Endometrial microvascular endothelial cells (primary cell): ENCODE data around the gene POLR2I. TPM values are rescaled to one million over a fixed set of nuclear protein-coding genes. Genes with fewer than 3 reads are reported as not detected.
"Not testable (repeated sequence)": the region's sequence is repeated elsewhere in the genome, so short reads cannot be mapped to it uniquely, and the experiment has no call there.

Experiments used
- in situ Hi-C: cut with HindIII; loops from 2 replicates; pipeline ENCODE4 v1.10.0; 2017; ENCODE audit warnings: low sequenced_read_pairs, low pct_unique_long_range_greater_than_20kb; ENCODE audit errors: inconsistent ontology term
- total RNA-seq: library from RNA; depleted of rRNA; stranded (reverse); fragments of >200 nt; gene quantifications from one replicate; pipeline ENCODE4 v1.2.3, GENCODE V29; 2015; ENCODE audit errors: inconsistent ontology term

The POLR2I gene
- total RNA-seq, 1 donor from 2014 or later = 27.1 TPM

GRCh38 chr19:36136964-36137686 is 22.4 kb upstream of the POLR2I start:
- in situ Hi-C loops = no loop called here

DNA sequence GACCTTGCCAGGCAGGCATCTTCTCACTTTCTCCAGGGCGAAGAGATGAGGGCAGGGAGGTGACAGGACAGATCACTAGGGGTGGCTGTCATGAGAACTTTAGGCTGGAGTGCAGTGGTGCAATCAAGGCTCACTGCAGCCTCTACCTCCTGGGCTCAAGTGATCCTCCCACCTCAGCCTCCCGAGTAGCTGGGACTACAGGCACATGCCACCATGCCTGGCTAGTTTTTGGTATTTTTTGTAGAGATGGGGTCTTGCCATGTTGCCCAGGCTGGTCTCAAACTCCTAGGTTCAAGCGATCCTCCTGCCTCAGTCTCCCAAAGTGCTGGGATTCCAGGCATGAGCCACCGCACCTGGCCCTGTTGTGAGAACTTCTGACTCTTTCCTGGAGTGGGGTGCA is 20.2 kb upstream of the POLR2I start:
- in situ Hi-C loops = not testable (repeated sequence)

- in situ Hi-C loops = not testable (repeated sequence)
Measured at GRCh38 chr19:36131221-36131620, 16.5 kb upstream of the POLR2I start.

DNA sequence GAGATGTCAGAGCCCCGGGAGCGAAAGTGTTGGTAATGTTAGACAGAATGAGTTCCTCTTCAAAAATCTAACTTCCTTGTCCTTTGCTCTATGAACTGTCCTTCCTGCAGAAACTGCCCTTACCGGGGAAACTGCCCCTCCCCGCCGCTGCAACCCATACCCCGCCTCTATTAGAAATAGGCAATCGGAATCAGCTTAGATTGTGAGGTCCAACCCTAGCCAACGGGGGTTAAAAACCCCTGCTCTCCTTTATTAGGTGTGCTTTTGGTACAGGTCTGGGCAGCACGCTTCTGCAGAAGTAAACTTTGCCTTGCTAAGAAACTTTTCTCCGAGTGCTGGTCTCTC is 13.7 kb upstream of the POLR2I start:
- in situ Hi-C loops = no loop called here

DNA sequence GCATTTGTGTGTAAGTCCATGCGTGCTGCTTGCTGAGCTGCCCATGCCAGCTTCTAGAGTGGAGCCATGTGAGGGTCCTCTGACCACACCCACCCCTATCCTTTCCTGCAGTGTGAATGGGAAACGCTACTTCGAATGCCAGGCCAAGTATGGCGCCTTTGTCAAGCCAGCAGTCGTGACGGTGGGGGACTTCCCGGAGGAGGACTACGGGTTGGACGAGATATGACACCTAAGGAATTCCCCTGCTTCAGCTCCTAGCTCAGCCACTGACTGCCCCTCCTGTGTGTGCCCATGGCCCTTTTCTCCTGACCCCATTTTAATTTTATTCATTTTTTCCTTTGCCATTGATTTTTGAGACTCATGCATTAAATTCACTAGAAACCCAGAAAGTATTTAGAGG is 10.9 kb upstream of the POLR2I start:
- in situ Hi-C loops = no loop called here

- in situ Hi-C loops = no loop called here
Measured at GRCh38 chr19:36121486-36122124, 6.9 kb upstream of the POLR2I start.

GRCh38 chr19:36120984-36121358 is 6.3 kb upstream of the POLR2I start:
- in situ Hi-C loops = no loop called here

GRCh38 chr19:36120092-36120983 is 5.7 kb upstream of the POLR2I start:
- in situ Hi-C loops = no loop called here

GRCh38 chr19:36116344-36116637 is 1.6 kb upstream of the POLR2I start:
- in situ Hi-C loops = no loop called here

DNA sequence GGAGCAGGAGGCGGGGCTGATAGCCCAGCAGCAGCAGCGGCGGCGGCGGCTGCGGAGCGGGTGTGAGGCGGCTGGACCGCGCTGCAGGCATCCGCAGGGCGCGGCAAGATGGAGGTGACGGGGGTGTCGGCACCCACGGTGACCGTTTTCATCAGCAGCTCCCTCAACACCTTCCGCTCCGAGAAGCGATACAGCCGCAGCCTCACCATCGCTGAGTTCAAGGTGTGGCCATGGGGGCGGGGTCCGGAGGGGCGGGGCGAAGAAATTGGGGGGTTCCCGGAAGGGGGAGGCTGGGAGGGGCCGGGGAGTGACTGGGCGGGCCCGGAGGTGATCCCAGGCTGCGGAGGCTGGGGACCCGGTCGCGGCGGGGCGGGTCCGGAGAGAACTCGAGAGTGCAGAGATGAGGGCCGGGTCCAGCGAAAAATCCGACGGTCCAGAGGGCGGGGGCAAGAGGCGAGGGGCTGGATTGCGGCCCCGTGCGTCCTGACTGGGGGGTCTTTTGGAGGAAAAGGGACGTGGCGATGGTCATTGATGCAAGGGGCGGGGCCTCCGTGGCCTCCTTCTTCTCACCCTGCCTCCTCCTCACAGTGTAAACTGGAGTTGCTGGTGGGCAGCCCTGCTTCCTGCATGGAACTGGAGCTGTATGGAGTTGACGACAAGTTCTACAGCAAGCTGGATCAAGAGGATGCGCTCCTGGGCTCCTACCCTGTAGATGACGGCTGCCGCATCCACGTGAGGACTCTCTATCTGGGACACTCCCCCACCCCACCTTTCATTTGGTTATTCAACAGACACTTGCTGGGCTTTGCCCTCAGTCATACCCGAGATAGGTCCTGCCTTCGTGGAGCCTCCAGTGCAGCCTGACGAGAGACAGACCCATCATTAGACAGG is 1.0 kb upstream of the POLR2I start, which contains the start of gene TBCB:
Gene TBCB, plus strand, starts transcription at position 16 of the 891 bp plus-strand sequence. Its CDS starts 93 bp downstream, at position 109.
- in situ Hi-C loops = no loop called here

- in situ Hi-C loops = no loop called here
Measured at GRCh38 chr19:36113894-36114720, 568 bp downstream of the POLR2I start.

GRCh38 chr19:36113425-36113824 is 1.2 kb downstream of the POLR2I start:
- in situ Hi-C loops = no loop called here

DNA sequence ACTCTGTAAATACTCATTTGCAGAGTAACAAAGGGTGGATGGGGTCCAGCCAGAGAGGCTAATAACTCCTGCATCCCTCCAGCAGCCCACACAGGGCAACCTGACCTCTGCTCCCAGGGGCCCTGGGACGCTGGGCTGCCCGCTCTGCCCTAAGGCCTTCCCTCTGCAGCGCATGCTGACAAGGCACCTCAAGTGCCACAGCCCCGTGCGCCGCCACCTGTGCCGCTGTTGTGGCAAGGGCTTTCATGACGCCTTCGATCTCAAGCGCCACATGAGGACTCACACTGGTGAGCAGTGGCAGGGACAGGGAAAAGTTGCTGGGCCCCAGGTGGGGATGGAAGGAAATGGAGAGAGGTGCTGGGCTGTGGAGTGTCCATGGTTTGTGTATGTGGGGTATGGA is 2.0 kb downstream of the POLR2I start:
- in situ Hi-C loops = no loop called here

DNA sequence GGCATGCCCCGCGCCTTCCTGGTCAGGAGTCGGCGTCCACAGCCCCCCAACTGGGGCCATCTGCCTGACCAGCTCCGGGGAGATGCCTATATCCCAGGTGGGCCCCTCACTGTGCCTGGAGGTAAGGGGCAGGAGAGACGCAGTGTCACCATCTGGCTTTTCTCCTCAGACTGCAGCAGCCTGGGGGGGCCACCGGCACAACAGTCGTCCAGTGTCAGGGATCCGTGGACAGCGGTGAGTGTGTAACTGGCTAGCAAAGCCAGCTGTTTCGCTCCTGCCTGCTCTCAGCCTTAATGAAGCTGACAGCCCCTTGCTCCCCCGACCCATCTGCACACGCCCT is 3.5 kb downstream of the POLR2I start:
- in situ Hi-C loops = no loop called here

GRCh38 chr19:36110487-36111199 is 4.0 kb downstream of the POLR2I start, which contains the start of gene OVOL3:
Gene OVOL3, plus strand, starts transcription at chr19:36111143. Its CDS starts 60 bp downstream, at chr19:36111203.
- in situ Hi-C loops = no loop called here

DNA sequence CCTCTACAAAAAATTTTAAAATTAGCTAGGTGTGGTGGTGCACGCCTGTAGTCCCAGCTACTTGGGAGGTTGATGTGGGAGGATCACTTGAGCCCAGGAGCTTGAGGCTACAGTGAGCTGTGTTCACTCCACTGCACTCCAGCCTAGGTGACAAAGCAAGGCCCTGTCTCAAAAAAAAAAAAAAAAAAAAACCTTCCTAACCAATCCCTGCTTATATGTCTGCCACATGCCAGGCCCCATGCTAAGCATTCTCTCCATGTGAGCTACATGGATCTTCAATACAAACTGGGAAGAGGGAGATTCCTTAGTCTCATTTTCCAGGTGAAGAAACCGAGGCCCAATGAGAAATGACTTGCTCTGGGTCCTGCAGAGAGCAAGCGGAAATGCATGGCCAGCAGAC is 6.0 kb downstream of the POLR2I start:
- in situ Hi-C loops = no loop called here

DNA sequence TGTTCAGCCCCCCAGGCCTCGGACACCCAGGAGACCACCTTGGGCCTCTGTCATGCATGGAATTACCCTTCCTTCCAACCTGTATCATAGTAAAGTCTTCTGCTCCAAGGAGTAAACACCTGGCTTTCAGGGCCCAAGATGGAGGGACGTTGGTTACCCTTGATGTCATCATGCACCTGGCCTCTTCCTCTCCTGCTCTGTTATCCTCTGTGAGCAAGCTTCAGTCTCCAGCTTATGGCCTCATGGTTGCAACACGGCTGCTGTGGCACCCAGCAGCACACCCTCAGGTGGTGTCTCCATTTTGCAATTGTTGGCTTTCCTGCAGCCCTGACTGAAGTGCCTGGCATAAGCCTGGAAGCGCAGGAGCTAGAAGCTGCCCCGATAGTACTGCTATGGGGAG is 7.7 kb downstream of the POLR2I start:
- in situ Hi-C loops = no loop called here

- in situ Hi-C loops = no loop called here
Measured at GRCh38 chr19:36106441-36106840, 8.2 kb downstream of the POLR2I start.
